ENCODE data around the gene ARHGAP25.

The ARHGAP25 gene

GRCh38 chr2:68693951-68694350 is 40.7 kb upstream of the ARHGAP25 start:
- no peaks in the 10 kb centered on the region for H4K20me1 ChIP-seq (ENCODE audit: control insufficient read depth, insufficient read depth, low read depth, low read length)
- H3K27me3 ChIP-seq (ENCODE audit: control insufficient read depth, low read length): no peaks in the 10 kb centered on the region
- no peak overlapping the region for H3K27ac ChIP-seq (ENCODE audit: low read depth, low read length)
- H3K79me2 ChIP-seq (ENCODE audit: control insufficient read depth, low read length): no peaks in the 10 kb centered on the region
- H3K4me2 ChIP-seq (ENCODE audit: low read length): no peak overlapping the region
- peaks cover 11% of the 10 kb centered on the region; the same call in 1 of the 2 replicates for H3K36me3 ChIP-seq (ENCODE audit: control insufficient read depth, low read length)
- H3F3A ChIP-seq (ENCODE audit: control insufficient read depth, insufficient read depth): peaks cover 22% of the 10 kb centered on the region
- no peaks in the 10 kb centered on the region for H3K9me2 ChIP-seq (replicated peaks; ENCODE audit: control insufficient read depth, low read length)
- H3K4me1 ChIP-seq (ENCODE audit: control insufficient read depth, low read length): peaks cover 51% of the 10 kb centered on the region
- H3K9me3 ChIP-seq (ENCODE audit: control insufficient read depth, insufficient read depth, low read length): no peaks in the 10 kb centered on the region
- H3K4me3 ChIP-seq (ENCODE audit: low read length): no peak overlapping the region
- no peak for TF ChIP-seq CTCF (IDR thresholded peaks at IDR 0.05; ENCODE audit: low read depth, low read length, poor library complexity, severe bottlenecking)
- no peak for TF ChIP-seq EZH2phosphoT487 (IDR thresholded peaks at IDR 0.05; ENCODE audit: borderline replicate concordance, low read length)

- Histone ChIP-seq H3K9me3 (ENCODE audit: control insufficient read depth, insufficient read depth, low read length) (no peaks in the 10 kb centered on the region), H3K4me2 (ENCODE audit: low read length) (no peak overlapping the region), H3K4me1 (ENCODE audit: control insufficient read depth, low read length) (peaks cover 31% of the 10 kb centered on the region), H3K79me2 (ENCODE audit: control insufficient read depth, low read length) (no peaks in the 10 kb centered on the region), H3K4me3 (ENCODE audit: low read length) (no peak overlapping the region), H4K20me1 (ENCODE audit: control insufficient read depth, insufficient read depth, low read depth, low read length) (no peaks in the 10 kb centered on the region), H3F3A (ENCODE audit: control insufficient read depth, insufficient read depth) (0 out of 2 replicates have a peak, but pooled peaks cover 3% of the 10 kb centered on the region), H3K27ac (ENCODE audit: low read depth, low read length) (no peak overlapping the region), H3K36me3 (ENCODE audit: control insufficient read depth, low read length) (0 out of 2 replicates have a peak, but pooled peaks cover 4% of the 10 kb centered on the region), H3K9me2 (replicated peaks; ENCODE audit: control insufficient read depth, low read length) (no peaks in the 10 kb centered on the region), H3K27me3 (ENCODE audit: control insufficient read depth, low read length) (no peaks in the 10 kb centered on the region)
- TF ChIP-seq EZH2phosphoT487 (IDR thresholded peaks at IDR 0.05; ENCODE audit: borderline replicate concordance, low read length) (no peak), CTCF (IDR thresholded peaks at IDR 0.05; ENCODE audit: low read depth, low read length, poor library complexity, severe bottlenecking) (no peak)
Observed at GRCh38 chr2:68695971-68696370, 38.6 kb upstream of the ARHGAP25 start.

GRCh38 chr2:68696554-68696953 is 38.1 kb upstream of the ARHGAP25 start:
- no peaks in the 10 kb centered on the region for H3K9me2 ChIP-seq (replicated peaks; ENCODE audit: control insufficient read depth, low read length)
- H3F3A ChIP-seq (ENCODE audit: control insufficient read depth, insufficient read depth): 0 out of 2 replicates have a peak, but pooled peaks cover 3% of the 10 kb centered on the region
- H4K20me1 ChIP-seq (ENCODE audit: control insufficient read depth, insufficient read depth, low read depth, low read length): no peaks in the 10 kb centered on the region
- no peak overlapping the region for H3K27ac ChIP-seq (ENCODE audit: low read depth, low read length)
- no peaks in the 10 kb centered on the region for H3K9me3 ChIP-seq (ENCODE audit: control insufficient read depth, insufficient read depth, low read length)
- no peak overlapping the region for H3K4me2 ChIP-seq (ENCODE audit: low read length)
- H3K79me2 ChIP-seq (ENCODE audit: control insufficient read depth, low read length): no peaks in the 10 kb centered on the region
- no peaks in the 10 kb centered on the region for H3K36me3 ChIP-seq (ENCODE audit: control insufficient read depth, low read length)
- peaks cover 25% of the 10 kb centered on the region for H3K4me1 ChIP-seq (ENCODE audit: control insufficient read depth, low read length)
- TF ChIP-seq CTCF (IDR thresholded peaks at IDR 0.05; ENCODE audit: low read depth, low read length, poor library complexity, severe bottlenecking) (no peak), EZH2phosphoT487 (IDR thresholded peaks at IDR 0.05; ENCODE audit: borderline replicate concordance, low read length) (no peak)
- H3K27me3 ChIP-seq (ENCODE audit: control insufficient read depth, low read length): no peaks in the 10 kb centered on the region
- H3K4me3 ChIP-seq (ENCODE audit: low read length): no peak overlapping the region
